ENCODE results near the gene SPPL2B.

The SPPL2B gene

DNA sequence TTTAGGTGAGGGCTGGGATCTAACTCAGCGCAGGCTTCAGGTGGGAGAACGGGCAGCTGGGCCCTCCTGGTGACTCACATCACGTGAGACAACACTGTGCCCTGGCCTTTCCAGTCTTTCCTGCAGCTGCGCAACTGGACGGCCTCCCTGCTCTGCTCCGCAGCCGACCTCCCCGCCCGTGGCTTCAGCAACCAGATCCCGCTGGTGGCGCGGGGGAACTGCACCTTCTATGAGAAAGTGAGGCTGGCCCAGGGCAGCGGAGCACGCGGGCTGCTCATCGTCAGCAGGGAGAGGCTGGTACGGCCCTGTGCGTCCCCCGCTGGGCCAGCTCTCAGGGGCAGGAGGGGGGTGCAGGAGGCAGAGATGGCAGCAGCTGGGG lies 8.8 kb downstream of the SPPL2B start:
- TF ChIP-seq POLR2AphosphoS5 (IDR thresholded peaks at IDR 0.05; ENCODE audit: low read depth, low read length) (no peak), SIN3A (IDR thresholded peaks at IDR 0.05; ENCODE audit: borderline replicate concordance, insufficient read depth, low read length) (no peak), TAF1 (IDR thresholded peaks at IDR 0.05; ENCODE audit: borderline replicate concordance, insufficient read depth, low read length) (no peak), FOXP2 (optimal IDR thresholded peaks at IDR 0.05; ENCODE audit: borderline replicate concordance, extremely low read depth, extremely low read length, insufficient read depth) (no peak)
- TF ChIP-seq, protein P1, sequence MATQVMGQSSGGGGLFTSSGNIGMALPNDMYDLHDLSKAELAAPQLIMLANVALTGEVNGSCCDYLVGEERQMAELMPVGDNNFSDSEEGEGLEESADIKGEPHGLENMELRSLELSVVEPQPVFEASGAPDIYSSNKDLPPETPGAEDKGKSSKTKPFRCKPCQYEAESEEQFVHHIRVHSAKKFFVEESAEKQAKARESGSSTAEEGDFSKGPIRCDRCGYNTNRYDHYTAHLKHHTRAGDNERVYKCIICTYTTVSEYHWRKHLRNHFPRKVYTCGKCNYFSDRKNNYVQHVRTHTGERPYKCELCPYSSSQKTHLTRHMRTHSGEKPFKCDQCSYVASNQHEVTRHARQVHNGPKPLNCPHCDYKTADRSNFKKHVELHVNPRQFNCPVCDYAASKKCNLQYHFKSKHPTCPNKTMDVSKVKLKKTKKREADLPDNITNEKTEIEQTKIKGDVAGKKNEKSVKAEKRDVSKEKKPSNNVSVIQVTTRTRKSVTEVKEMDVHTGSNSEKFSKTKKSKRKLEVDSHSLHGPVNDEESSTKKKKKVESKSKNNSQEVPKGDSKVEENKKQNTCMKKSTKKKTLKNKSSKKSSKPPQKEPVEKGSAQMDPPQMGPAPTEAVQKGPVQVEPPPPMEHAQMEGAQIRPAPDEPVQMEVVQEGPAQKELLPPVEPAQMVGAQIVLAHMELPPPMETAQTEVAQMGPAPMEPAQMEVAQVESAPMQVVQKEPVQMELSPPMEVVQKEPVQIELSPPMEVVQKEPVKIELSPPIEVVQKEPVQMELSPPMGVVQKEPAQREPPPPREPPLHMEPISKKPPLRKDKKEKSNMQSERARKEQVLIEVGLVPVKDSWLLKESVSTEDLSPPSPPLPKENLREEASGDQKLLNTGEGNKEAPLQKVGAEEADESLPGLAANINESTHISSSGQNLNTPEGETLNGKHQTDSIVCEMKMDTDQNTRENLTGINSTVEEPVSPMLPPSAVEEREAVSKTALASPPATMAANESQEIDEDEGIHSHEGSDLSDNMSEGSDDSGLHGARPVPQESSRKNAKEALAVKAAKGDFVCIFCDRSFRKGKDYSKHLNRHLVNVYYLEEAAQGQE (IDR thresholded peaks at IDR 0.05; ENCODE audit: insufficient read depth in 1 of 2, low read depth in 2 of 2, low read length in 2 of 2): no peak

DNA sequence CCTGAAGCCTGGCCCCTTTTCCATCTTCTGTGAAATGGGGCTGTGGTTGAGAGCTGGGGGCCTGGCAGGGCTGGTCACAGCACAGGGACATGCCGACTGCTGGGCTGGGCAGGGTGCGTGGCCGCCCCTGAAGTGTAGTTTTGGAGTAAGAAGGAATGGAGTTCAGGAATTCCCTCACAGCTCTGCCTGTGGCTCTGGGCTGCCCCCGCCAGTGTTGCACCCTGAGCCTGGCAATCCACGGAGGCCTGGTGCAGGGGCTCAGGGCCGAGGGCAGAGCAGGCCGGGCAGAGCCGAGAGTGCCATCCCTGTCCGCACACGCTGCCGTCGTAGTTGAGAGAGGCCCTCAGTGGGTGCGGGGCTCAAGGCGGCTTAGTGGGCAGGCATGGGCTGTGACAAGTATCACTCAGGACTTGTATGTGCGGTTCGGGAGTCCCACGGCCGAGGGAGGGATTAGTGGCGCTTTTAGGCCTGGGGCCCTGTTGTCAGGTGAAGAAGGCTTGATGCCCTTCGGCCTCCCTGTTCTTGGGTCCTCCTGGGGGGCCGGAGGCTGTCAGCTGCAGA lies 9.7 kb downstream of the SPPL2B start:
- TF ChIP-seq, protein P1 (IDR thresholded peaks at IDR 0.05; ENCODE audit: insufficient read depth in 1 of 2, low read depth in 2 of 2, low read length in 2 of 2): no peak
- TF ChIP-seq TAF1 (IDR thresholded peaks at IDR 0.05; ENCODE audit: borderline replicate concordance, insufficient read depth, low read length): no peak
- no peak for TF ChIP-seq FOXP2 (optimal IDR thresholded peaks at IDR 0.05; ENCODE audit: borderline replicate concordance, extremely low read depth, extremely low read length, insufficient read depth)
- TF ChIP-seq POLR2AphosphoS5 (IDR thresholded peaks at IDR 0.05; ENCODE audit: low read depth, low read length): no peak
- TF ChIP-seq SIN3A (IDR thresholded peaks at IDR 0.05; ENCODE audit: borderline replicate concordance, insufficient read depth, low read length): no peak

DNA sequence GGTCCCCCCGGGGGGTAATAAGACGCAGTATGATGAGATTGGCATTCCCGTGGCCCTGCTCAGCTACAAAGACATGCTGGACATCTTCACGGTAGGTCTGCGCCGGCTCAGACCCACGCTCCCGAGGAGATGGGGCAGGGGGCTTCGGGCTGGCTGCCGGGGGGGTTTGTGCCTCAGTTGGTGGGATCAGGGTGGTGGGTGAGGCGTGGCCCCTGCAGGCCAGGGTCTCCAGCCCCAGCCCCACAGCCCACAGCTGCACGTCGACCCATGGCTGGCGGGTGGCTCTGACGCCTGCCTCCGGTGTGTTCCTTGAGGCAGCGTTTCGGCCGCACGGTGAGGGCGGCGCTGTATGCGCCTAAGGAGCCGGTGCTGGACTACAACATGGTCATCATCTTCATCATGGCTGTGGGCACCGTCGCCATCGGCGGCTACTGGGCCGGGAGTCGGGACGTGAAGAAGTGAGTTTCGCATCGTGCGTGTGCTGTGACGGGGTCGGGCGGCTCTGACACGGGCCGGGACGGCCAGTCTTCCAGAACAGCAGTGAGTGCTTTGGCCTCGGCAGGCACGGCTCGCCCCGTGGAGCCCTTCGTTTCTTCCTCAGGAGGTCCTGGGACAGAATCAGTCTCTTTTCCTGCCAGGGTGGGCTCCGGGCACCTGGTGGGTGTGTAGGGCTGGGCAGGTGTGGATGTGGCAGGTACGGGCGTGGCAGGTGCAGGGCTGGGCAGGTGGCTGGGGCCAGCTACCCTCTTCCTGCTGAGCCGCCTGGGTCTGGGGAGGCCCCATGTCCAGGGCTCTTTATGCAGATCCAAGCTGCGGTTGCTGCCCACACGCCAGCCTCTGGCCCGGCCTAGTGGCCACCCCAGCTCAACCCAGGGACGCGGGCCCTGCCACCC lies 10.5 kb downstream of the SPPL2B start:
- no peak for TF ChIP-seq FOXP2 (optimal IDR thresholded peaks at IDR 0.05; ENCODE audit: borderline replicate concordance, extremely low read depth, extremely low read length, insufficient read depth)
- no peak for TF ChIP-seq POLR2AphosphoS5 (IDR thresholded peaks at IDR 0.05; ENCODE audit: low read depth, low read length)
- TF ChIP-seq SIN3A (IDR thresholded peaks at IDR 0.05; ENCODE audit: borderline replicate concordance, insufficient read depth, low read length): no peak
- TF ChIP-seq TAF1 (IDR thresholded peaks at IDR 0.05; ENCODE audit: borderline replicate concordance, insufficient read depth, low read length): no peak
- TF ChIP-seq, protein P1 (IDR thresholded peaks at IDR 0.05; ENCODE audit: insufficient read depth in 1 of 2, low read depth in 2 of 2, low read length in 2 of 2): no peak

DNA sequence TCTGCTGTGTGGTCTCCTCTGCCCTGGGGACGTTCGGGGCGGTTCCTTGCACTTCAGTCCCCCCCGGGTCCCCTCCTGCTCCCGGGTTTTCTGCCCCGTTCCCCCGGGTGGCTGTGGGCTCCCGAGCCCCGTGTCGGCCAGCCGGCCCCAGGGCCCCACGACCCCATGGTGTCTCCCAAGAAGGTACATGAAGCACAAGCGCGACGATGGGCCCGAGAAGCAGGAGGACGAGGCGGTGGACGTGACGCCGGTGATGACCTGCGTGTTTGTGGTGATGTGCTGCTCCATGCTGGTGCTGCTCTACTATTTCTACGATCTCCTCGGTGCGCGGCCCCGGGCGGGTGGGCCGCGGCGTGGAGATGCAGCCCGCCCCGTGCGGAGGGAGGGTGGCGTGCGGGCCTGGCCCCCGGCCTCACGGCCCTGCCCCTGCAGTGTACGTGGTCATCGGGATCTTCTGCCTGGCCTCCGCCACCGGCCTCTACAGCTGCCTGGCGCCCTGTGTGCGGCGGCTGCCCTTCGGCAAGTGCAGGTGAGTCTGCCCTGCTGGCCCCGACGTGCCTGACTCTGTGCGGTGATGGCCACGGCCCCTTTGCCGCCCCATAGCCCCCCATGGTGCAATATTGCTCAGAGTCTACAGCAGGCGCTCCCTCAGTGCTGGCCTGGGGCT lies 11.3 kb downstream of the SPPL2B start:
- TF ChIP-seq FOXP2 (optimal IDR thresholded peaks at IDR 0.05; ENCODE audit: borderline replicate concordance, extremely low read depth, extremely low read length, insufficient read depth) (no peak), POLR2AphosphoS5 (IDR thresholded peaks at IDR 0.05; ENCODE audit: low read depth, low read length) (no peak), SIN3A (IDR thresholded peaks at IDR 0.05; ENCODE audit: borderline replicate concordance, insufficient read depth, low read length) (no peak), TAF1 (IDR thresholded peaks at IDR 0.05; ENCODE audit: borderline replicate concordance, insufficient read depth, low read length) (no peak)
- TF ChIP-seq, protein P1 (IDR thresholded peaks at IDR 0.05; ENCODE audit: insufficient read depth in 1 of 2, low read depth in 2 of 2, low read length in 2 of 2): no peak

All from PFSK-1 (cell line).